Caco-2 (cell line): ENCODE measurements around the gene TDRD9. TPM values are rescaled to one million over a fixed set of nuclear protein-coding genes. Genes with fewer than 3 reads are reported as not detected.
A peak's percentile ranks its signal among the peaks of the same experiment; 100 is the strongest.

Experiments used
- BruUV-seq: library from RNA; stranded (reverse); fragments of 400-500 nt; replicated peaks from 2 replicates; lab custom pipeline; 2021; lab: Mats Ljungman, UMichigan
- CTCF ChIA-PET: fragments of 300-600 bp; sonication (Branson Sonifier 250); formaldehyde crosslinking; loops from one replicate; lab custom pipeline; 2022; ENCODE audit warnings: antibody characterized with exemption; lab: Charles Lee
- POLR2A ChIA-PET: fragments of 300-600 bp; sonication (Branson Sonifier 250); formaldehyde crosslinking; loops from one replicate; lab custom pipeline; 2022; ENCODE audit warnings: antibody characterized with exemption; lab: Charles Lee
- DNase-seq, 2 experiments: peaks; one replicate each; pipeline versions ENCODE4 v3.0.0 to v3.0.0-alpha.2; 2020 to 2022
- H3K27me3 ChIP-seq: replicated peaks from 2 replicates; pipeline ENCODE4 v1.6.0; 2011; ENCODE audit warnings: low read length; ENCODE audit not compliant: control insufficient read depth, insufficient read depth
- H3K36me3 ChIP-seq: 2 replicates; pipeline ENCODE4 v1.5.1; 2011; ENCODE audit warnings: low read length; ENCODE audit not compliant: control insufficient read depth, insufficient read depth
- H3K4me1 ChIP-seq: fragments of 250-450 bp; sonication (Bioruptor Pico); 2 replicates; pipeline ENCODE4 v1.5.1; 2020; ENCODE audit warnings: mild to moderate bottlenecking
- H3K4me3 ChIP-seq: 2 replicates; pipeline ENCODE4 v1.5.1; 2011; ENCODE audit warnings: low read depth, mild to moderate bottlenecking, control low read depth, low read length
- H3K9me3 ChIP-seq: fragments of 250-450 bp; sonication (Bioruptor Pico); 2 replicates; pipeline ENCODE4 v1.5.1; 2020; ENCODE audit warnings: mild to moderate bottlenecking, moderate library complexity
- H3K27ac Mint-ChIP-seq: one replicate; pipeline ENCODE4 v1.8.0; 2022; ENCODE audit warnings: mixed read lengths; ENCODE audit not compliant: unreplicated experiment
- H3K27me3 Mint-ChIP-seq: one replicate; pipeline ENCODE4 v1.8.0; 2022; ENCODE audit warnings: mixed read lengths; ENCODE audit not compliant: insufficient read depth, unreplicated experiment
- H3K36me3 Mint-ChIP-seq: one replicate; pipeline ENCODE4 v1.8.0; 2022; ENCODE audit warnings: mild to moderate bottlenecking, mixed read lengths; ENCODE audit not compliant: insufficient read depth, unreplicated experiment
- H3K4me1 Mint-ChIP-seq: one replicate; pipeline ENCODE4 v1.8.0; 2022; ENCODE audit warnings: low read depth, mixed read lengths; ENCODE audit not compliant: unreplicated experiment
- H3K4me3 Mint-ChIP-seq: one replicate; pipeline ENCODE4 v1.8.0; 2022; ENCODE audit warnings: mild to moderate bottlenecking, moderate library complexity, mixed read lengths; ENCODE audit not compliant: unreplicated experiment
- H3K9me3 Mint-ChIP-seq: one replicate; pipeline ENCODE4 v1.8.0; 2022; ENCODE audit warnings: mixed read lengths; ENCODE audit not compliant: unreplicated experiment
- CTCF ChIP-seq, 2 experiments: fragments of 200-600 bp in 1 of 2; IDR thresholded peaks; 1 replicate in 1 of 2; 2 replicates in 1 of 2; pipeline versions ENCODE4 v1.5.1 to v1.8.0; 2011 to 2022; ENCODE audit warnings: antibody characterized with exemption in 1 of 2, control low read depth in 1 of 2, inconsistent platforms in 1 of 2, low read depth in 1 of 2, low read length in 1 of 2, mild to moderate bottlenecking in 1 of 2, moderate library complexity in 1 of 2; ENCODE audit not compliant: insufficient read depth in 1 of 2, severe bottlenecking in 1 of 2, unreplicated experiment in 1 of 2
- intact Hi-C: fragments of 100-400 bp; cut with micrococcal nuclease; formaldehyde crosslinking; loops from one replicate; pipeline ENCODE4 v1.10.0; 2022; ENCODE audit not compliant: unreplicated experiment
- total RNA-seq: library from RNA; stranded (reverse); gene quantifications from 2 replicates; pipeline ENCODE4 v1.2.3, GENCODE V29; 2022

The TDRD9 gene
- total RNA-seq, 1 experiment from 2014 or later = not detected

GRCh38 chr14:104094709-104095425 lies 166.6 kb downstream of the TDRD9 start:
- peak; percentile 65 to 80 for DNase-seq
- no peaks in the 10 kb centered on the region for H3K9me3 ChIP-seq
- H3K36me3 ChIP-seq = no peaks in the 10 kb centered on the region
- H3K4me1 Mint-ChIP-seq = no peaks in the 10 kb centered on the region
- no peak overlapping the region for H3K27ac Mint-ChIP-seq
- no peaks in the 10 kb centered on the region for H3K9me3 Mint-ChIP-seq
- no peaks in the 10 kb centered on the region for H3K4me1 ChIP-seq
- intact Hi-C loops = loop anchor here (1.0 kb wide), 1 partner anchor 36 kb away; no protein-coding TSS in a partner anchor
- BruUV-seq = no TSS peak
- no peak overlapping the region for H3K4me3 Mint-ChIP-seq
- ChIA-PET CTCF (interaction anchor here (0.9 kb wide), 1 partner anchor 35 kb away, joined by 3 read pairs; no protein-coding TSS in a partner anchor), POLR2A (no interaction called here)
- H3K27me3 Mint-ChIP-seq = peaks cover 3% of the 10 kb centered on the region
- no peaks in the 10 kb centered on the region for H3K27me3 ChIP-seq
- H3K36me3 Mint-ChIP-seq = peaks cover 6% of the 10 kb centered on the region
- peak; percentile 88 to 90 for TF ChIP-seq CTCF (IDR thresholded peaks at IDR 0.05; ENCODE audit: insufficient read depth in 1 of 2, low read depth in 1 of 2, low read length in 1 of 2, severe bottlenecking in 1 of 2, unreplicated experiment in 1 of 2)
- H3K4me3 ChIP-seq = no peak overlapping the region

- Mint-ChIP-seq H3K4me1 (no peaks in the 10 kb centered on the region), H3K36me3 (peaks cover 6% of the 10 kb centered on the region), H3K9me3 (no peaks in the 10 kb centered on the region), H3K4me3 (no peak overlapping the region), H3K27ac (no peak overlapping the region), H3K27me3 (peaks cover 3% of the 10 kb centered on the region)
- CTCF ChIA-PET = interaction anchor here (0.6 kb wide), 1 partner anchor 21 kb away, joined by 4 read pairs; no protein-coding TSS in a partner anchor
- H3K4me1 ChIP-seq = no peaks in the 10 kb centered on the region
- H3K9me3 ChIP-seq = no peaks in the 10 kb centered on the region
- no peaks in the 10 kb centered on the region for H3K36me3 ChIP-seq
- intact Hi-C loops = no loop called here
- H3K4me3 ChIP-seq = no peak overlapping the region
- POLR2A ChIA-PET = no interaction called here
- no peaks in the 10 kb centered on the region for H3K27me3 ChIP-seq
- BruUV-seq = no TSS peak
- TF ChIP-seq CTCF (IDR thresholded peaks at IDR 0.05; ENCODE audit: insufficient read depth in 1 of 2, low read depth in 1 of 2, low read length in 1 of 2, severe bottlenecking in 1 of 2, unreplicated experiment in 1 of 2) = no peak
- no peak for DNase-seq
These were observed 167.4 kb downstream of the TDRD9 start for GRCh38 chr14:104095426-104096310.

GRCh38 chr14:104096318-104096717 lies 168.1 kb downstream of the TDRD9 start:
- DNase-seq = no peak
- Histone ChIP-seq H3K36me3 (no peaks in the 10 kb centered on the region), H3K4me3 (no peak overlapping the region), H3K4me1 (no peaks in the 10 kb centered on the region), H3K9me3 (no peaks in the 10 kb centered on the region), H3K27me3 (no peaks in the 10 kb centered on the region)
- Mint-ChIP-seq H3K9me3 (no peaks in the 10 kb centered on the region), H3K4me3 (no peak overlapping the region), H3K36me3 (peaks cover 6% of the 10 kb centered on the region), H3K27ac (no peak overlapping the region), H3K27me3 (peaks cover 3% of the 10 kb centered on the region), H3K4me1 (no peaks in the 10 kb centered on the region)
- TF ChIP-seq CTCF (IDR thresholded peaks at IDR 0.05; ENCODE audit: insufficient read depth in 1 of 2, low read depth in 1 of 2, low read length in 1 of 2, severe bottlenecking in 1 of 2, unreplicated experiment in 1 of 2) = no peak
- POLR2A ChIA-PET = no interaction called here
- BruUV-seq = no TSS peak
- intact Hi-C loops = no loop called here
- CTCF ChIA-PET = interaction anchor here (0.6 to 1.1 kb wide), 2 partner anchors 21 kb away, joined by 4 read pairs; no protein-coding TSS in a partner anchor
